Fibroblast of lung (primary cell): ENCODE data around the gene BLOC1S1. TPM values are rescaled to one million over a fixed set of nuclear protein-coding genes. Genes with fewer than 3 reads are reported as not detected.

Experiments used
- DNase-seq, 2 donors: peaks; one replicate each; pipeline versions ENCODE4 v3.0.0 to v3.0.0-alpha.2; 2010; ENCODE audit warnings: low read depth in 2 of 2
- H2AFZ ChIP-seq: 2 replicates; pipeline ENCODE4 v1.5.1; 2012; ENCODE audit warnings: low read length, control low read depth, inconsistent platforms
- H3K27ac ChIP-seq: 2 replicates; pipeline ENCODE4 v1.5.1; 2011; ENCODE audit warnings: low read length, control low read depth; ENCODE audit not compliant: insufficient read depth
- H3K27me3 ChIP-seq: 2 replicates; pipeline ENCODE4 v1.5.1; 2011; ENCODE audit warnings: mild to moderate bottlenecking, low read length; ENCODE audit not compliant: control insufficient read depth, insufficient read depth
- H3K36me3 ChIP-seq: 2 replicates; pipeline ENCODE4 v1.5.1; 2011; ENCODE audit warnings: low read length; ENCODE audit not compliant: control insufficient read depth, insufficient read depth
- H3K4me1 ChIP-seq: 2 replicates; pipeline ENCODE4 v1.5.1; 2011; ENCODE audit warnings: low read length; ENCODE audit not compliant: control insufficient read depth, insufficient read depth; ENCODE audit errors: extremely low read depth
- H3K4me2 ChIP-seq: 2 replicates; pipeline ENCODE4 v1.5.1; 2011; ENCODE audit warnings: low read length, control low read depth; ENCODE audit not compliant: insufficient read depth; ENCODE audit errors: extremely low read depth
- H3K4me3 ChIP-seq, 4 experiments: fragments of 200-600 bp in 1 of 4; sonication (generic) in 1 of 4; replicated peaks in 1 of 4; 2 replicates each; pipeline ENCODE4 v1.5.1; 2011 to 2016; ENCODE audit warnings: low read length in 4 of 4, low read depth in 3 of 4, mild to moderate bottlenecking in 3 of 4, control low read depth in 2 of 4, inconsistent platforms in 1 of 4, mixed read lengths in 1 of 4; ENCODE audit not compliant: insufficient read depth in 1 of 4; ENCODE audit errors: control extremely low read depth in 1 of 4
- H3K79me2 ChIP-seq: 2 replicates; pipeline ENCODE4 v1.5.1; 2012; ENCODE audit warnings: mild to moderate bottlenecking, low read length, inconsistent platforms; ENCODE audit not compliant: control insufficient read depth, insufficient read depth
- H3K9ac ChIP-seq: 2 replicates; pipeline ENCODE4 v1.5.1; 2011; ENCODE audit warnings: mild to moderate bottlenecking, low read length, control low read depth; ENCODE audit not compliant: insufficient read depth
- H3K9me3 ChIP-seq: 2 replicates; pipeline ENCODE4 v1.5.1; 2012; ENCODE audit warnings: low read depth, low read length; ENCODE audit not compliant: control insufficient read depth, insufficient read depth
- H4K20me1 ChIP-seq: 2 replicates; pipeline ENCODE4 v1.5.1; 2011; ENCODE audit warnings: low read length; ENCODE audit not compliant: control insufficient read depth, insufficient read depth; ENCODE audit errors: extremely low read depth
- CTCF ChIP-seq, 2 donors: IDR thresholded peaks in 1 of 2; conservative IDR thresholded peaks in 1 of 2; 1 replicate in 1 of 2; 2 replicates in 1 of 2; pipeline ENCODE4 v1.5.1; 2011 to 2012; ENCODE audit warnings: low read length in 2 of 2, control low read depth in 1 of 2, inconsistent platforms in 1 of 2, low read depth in 1 of 2, mild to moderate bottlenecking in 1 of 2
- EZH2 ChIP-seq: IDR thresholded peaks from 2 replicates; pipeline ENCODE4 v1.5.1; 2012; ENCODE audit warnings: low read length, control low read depth, mild to moderate bottlenecking; ENCODE audit errors: missing control alignments
- polyA plus RNA-seq, 2 donors: library from polyadenylated mRNA; depleted of rRNA in 1 of 2; stranded (reverse) in 1 of 2; unstranded in 1 of 2; fragments of >200 nt; gene quantifications; 2 replicates each; pipeline ENCODE4 v1.2.1, GENCODE V29; 2011 to 2012; ENCODE audit warnings: missing spikeins in 1 of 2
- total RNA-seq: library from RNA; depleted of rRNA; stranded (reverse); fragments of >200 nt; gene quantifications from 2 replicates; pipeline ENCODE4 v1.2.1, GENCODE V29; 2014

Gene BLOC1S1
- total and polyA plus RNA-seq, 2 donors (not counting 1 experiment from before 2014, with no cell fraction given), result 103 to 163 TPM

GRCh38 chr12:55707841-55708694 lies 7.8 kb upstream of the BLOC1S1 start, which contains the start of gene ITGA7:
Gene ITGA7 (minus strand): TSS chr12:55707904. CDS start chr12:55707682, 222 bp downstream.
- peak within 1 kb of the TSS; percentile 70 for H2AFZ ChIP-seq
- TF ChIP-seq EZH2 (no peak), CTCF (conservative IDR thresholded peaks at IDR 0.05 in 1 of 2, IDR thresholded peaks at IDR 0.05 in 1 of 2; ENCODE audit: low read depth in 1 of 2, low read length in 2 of 2) (no peak)
- H3K79me2 ChIP-seq, result peaks cover 28% of the 10 kb centered on the region
- peak within 1 kb of the TSS; percentile 49 for H3K27ac ChIP-seq
- H3K9ac ChIP-seq, result peak within 1 kb of the TSS; percentile 59
- no peaks in the 10 kb centered on the region for H4K20me1 ChIP-seq
- H3K4me1 ChIP-seq, result peaks cover 34% of the 10 kb centered on the region
- H3K27me3 ChIP-seq, result no peaks in the 10 kb centered on the region
- DNase-seq, result peak in 1 of 2 donors; percentile 54
- peak within 1 kb of the TSS; percentile 55 to 70 (median 65) for H3K4me3 ChIP-seq
- no peaks in the 10 kb centered on the region for H3K9me3 ChIP-seq
- H3K36me3 ChIP-seq, result no peaks in the 10 kb centered on the region
- H3K4me2 ChIP-seq, result peak within 1 kb of the TSS; percentile 79

GRCh38 chr12:55708695-55709233 lies 7.1 kb upstream of the BLOC1S1 start:
- DNase-seq, result no peak
- no peak for TF ChIP-seq EZH2
- TF ChIP-seq CTCF (conservative IDR thresholded peaks at IDR 0.05 in 1 of 2, IDR thresholded peaks at IDR 0.05 in 1 of 2; ENCODE audit: low read depth in 1 of 2, low read length in 2 of 2), result no peak
- Histone ChIP-seq H2AFZ (peak overlapping the region; percentile 31), H3K4me3 (peak overlapping the region in 2 of 4 experiments; percentile 52 to 70), H3K4me1 (peaks cover 34% of the 10 kb centered on the region), H3K4me2 (peak overlapping the region; percentile 72), H3K9me3 (no peaks in the 10 kb centered on the region), H3K27ac (no peak overlapping the region), H3K79me2 (peaks cover 23% of the 10 kb centered on the region), H4K20me1 (no peaks in the 10 kb centered on the region), H3K36me3 (no peaks in the 10 kb centered on the region), H3K9ac (no peak overlapping the region), H3K27me3 (no peaks in the 10 kb centered on the region)

DNA sequence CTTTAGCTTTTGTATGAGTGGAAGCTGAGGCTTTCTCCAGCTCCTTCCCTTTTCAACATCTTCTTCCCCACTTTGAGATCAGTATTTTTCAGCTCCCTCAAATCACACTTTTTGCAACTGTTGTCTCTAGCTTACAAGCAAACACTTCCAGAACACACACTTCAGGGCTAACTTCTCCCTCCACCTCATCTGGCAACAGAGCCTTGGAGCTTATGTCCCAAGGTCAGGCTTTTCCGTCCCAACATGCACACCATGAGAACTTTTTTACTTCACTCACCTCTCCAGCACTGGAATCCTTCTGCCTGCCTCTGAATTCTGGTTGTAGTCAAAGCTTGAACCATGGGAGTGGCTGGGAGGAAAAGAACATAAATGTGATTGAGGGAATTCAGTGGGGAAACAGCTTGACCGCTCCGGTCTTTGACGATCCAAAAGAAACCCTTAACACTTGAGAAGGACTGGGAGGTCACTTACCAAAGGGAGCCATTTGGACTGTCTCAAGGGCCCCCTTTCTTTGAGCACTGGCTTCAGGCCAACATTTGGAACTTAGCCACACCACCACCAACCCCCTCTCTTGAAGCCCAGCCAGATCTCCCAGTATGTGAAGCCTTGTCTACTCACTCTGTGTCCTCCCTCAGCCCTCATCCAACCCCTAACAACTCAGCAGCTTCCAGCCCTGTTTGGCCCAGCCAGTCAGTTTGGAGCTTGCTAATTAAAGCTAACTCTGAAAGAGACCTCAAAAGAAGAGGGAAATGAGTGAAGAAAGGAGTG lies 3.9 kb upstream of the BLOC1S1 start:
- no peaks in the 10 kb centered on the region for H3K36me3 ChIP-seq
- no peaks in the 10 kb centered on the region for H3K9me3 ChIP-seq
- peaks cover 42% of the 10 kb centered on the region for H3K4me1 ChIP-seq
- no peaks in the 10 kb centered on the region for H3K27me3 ChIP-seq
- H3K79me2 ChIP-seq, result peaks cover under 1% of the 10 kb centered on the region
- H4K20me1 ChIP-seq, result no peaks in the 10 kb centered on the region
- H2AFZ ChIP-seq, result peak overlapping the region; percentile 1
- DNase-seq, result no peak
- H3K9ac ChIP-seq, result no peak overlapping the region
- TF ChIP-seq CTCF (conservative IDR thresholded peaks at IDR 0.05 in 1 of 2, IDR thresholded peaks at IDR 0.05 in 1 of 2; ENCODE audit: low read depth in 1 of 2, low read length in 2 of 2) (no peak), EZH2 (no peak)
- H3K4me2 ChIP-seq, result no peak overlapping the region
- peak overlapping the region; percentile 55 for H3K27ac ChIP-seq
- H3K4me3 ChIP-seq, result no peak overlapping the region
